ENCODE measurements around the gene ZBTB21. TPM values are rescaled to one million over a fixed set of nuclear protein-coding genes. Genes with fewer than 3 reads are reported as not detected.
"Not testable (repeated sequence)": the region's sequence is repeated elsewhere in the genome, so short reads cannot be mapped to it uniquely, and the experiment has no call there.

The ZBTB21 gene
- total and polyA plus RNA-seq, 8 donors: 2.9 to 9.5 (median 6.8) TPM

DNA sequence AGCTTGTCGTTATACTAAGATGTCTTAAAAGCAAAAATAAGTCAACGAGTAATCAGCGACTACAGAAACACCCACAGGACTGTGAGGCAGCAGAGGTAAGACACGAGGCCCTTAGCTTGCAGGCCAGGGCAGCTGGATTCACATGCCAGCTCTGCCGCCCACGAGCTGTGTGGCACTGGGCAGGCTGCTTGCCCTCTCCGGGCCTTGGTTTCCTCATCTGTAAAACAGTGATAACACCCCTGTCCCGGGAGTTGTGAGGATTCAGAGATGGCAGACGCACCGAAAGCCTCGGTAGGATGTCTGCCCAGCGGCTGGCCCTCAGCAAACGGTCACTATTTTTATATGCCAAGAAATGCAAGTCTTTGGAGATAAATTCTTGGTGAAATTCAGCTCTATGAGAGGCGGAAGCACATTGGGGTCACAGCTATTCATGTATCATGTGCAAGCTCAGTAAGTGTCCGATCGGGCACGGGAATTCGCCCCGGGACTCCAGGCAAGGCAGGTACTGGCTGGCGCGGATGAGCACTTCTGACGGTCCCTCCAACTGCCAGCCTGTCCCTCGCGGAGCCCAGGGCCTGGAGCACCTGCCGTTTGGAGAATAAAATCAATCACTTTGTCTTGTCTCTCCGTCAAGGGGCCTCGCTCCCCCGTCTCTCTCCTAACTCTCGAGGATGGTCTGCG is 57.5 kb downstream of the ZBTB21 start:
- TF ChIP-seq, protein P1, sequence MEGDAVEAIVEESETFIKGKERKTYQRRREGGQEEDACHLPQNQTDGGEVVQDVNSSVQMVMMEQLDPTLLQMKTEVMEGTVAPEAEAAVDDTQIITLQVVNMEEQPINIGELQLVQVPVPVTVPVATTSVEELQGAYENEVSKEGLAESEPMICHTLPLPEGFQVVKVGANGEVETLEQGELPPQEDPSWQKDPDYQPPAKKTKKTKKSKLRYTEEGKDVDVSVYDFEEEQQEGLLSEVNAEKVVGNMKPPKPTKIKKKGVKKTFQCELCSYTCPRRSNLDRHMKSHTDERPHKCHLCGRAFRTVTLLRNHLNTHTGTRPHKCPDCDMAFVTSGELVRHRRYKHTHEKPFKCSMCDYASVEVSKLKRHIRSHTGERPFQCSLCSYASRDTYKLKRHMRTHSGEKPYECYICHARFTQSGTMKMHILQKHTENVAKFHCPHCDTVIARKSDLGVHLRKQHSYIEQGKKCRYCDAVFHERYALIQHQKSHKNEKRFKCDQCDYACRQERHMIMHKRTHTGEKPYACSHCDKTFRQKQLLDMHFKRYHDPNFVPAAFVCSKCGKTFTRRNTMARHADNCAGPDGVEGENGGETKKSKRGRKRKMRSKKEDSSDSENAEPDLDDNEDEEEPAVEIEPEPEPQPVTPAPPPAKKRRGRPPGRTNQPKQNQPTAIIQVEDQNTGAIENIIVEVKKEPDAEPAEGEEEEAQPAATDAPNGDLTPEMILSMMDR (IDR thresholded peaks at IDR 0.05): no peak
- H3K4me1 ChIP-seq: peaks cover 0 to 8% (median 2%) of the 10 kb centered on the region in 3 donors
- peak overlapping the region in 1 of 4 donors; percentile 15 for H3K27ac ChIP-seq
- no peaks in the 10 kb centered on the region for H3K27me3 ChIP-seq
- FAIRE-seq: no peak
- 38 to 47% methylated on average over 30 of the region's 30 CpGs for WGBS, 2 donors
- H3K4me3 ChIP-seq: peak overlapping the region; percentile 44 to 80 (median 64)
- no peaks in the 10 kb centered on the region for H3K36me3 ChIP-seq
- H3K9me3 ChIP-seq: no peaks in the 10 kb centered on the region
- ATAC-seq: peak in 1 of 4 donors; percentile 12
- no peak for DNase-seq
- intact Hi-C loops (cut with DNase I): no loop called here

DNA sequence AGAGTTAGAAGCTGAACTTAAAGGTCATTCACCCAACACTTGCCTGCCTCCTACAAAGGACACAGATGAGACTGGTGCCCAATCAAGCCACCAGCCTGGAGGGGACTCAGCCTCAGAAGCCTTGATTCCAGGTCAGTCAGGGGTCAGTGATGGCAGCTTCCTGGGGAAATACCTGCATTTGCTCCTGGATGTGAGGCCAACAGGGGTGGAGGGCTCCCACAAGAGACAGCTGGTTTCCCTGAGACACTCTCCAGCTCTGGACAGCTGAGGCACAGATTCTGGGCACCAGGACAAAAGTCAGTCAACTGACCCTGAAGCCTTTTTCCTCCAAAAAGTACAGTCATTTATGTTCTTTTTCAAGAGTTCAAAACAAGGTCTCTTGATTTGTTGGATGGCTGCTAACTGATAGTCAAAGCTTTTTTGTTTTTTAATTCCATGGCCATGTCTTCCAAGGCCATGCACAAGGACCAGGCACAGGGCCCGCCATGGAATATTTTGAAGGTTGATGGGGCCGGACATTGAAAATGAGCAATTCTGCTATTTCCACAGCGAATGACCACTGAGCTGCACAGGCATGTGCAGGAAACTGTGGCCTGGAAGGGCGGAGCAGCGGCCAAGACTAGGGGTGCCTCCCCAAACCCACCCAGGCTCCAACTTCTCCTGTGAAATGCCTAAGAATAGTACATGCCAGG is 58.1 kb downstream of the ZBTB21 start:
- no peak for DNase-seq
- TF ChIP-seq, protein P1 (IDR thresholded peaks at IDR 0.05): no peak
- FAIRE-seq: no peak
- no peaks in the 10 kb centered on the region for H3K36me3 ChIP-seq
- H3K9me3 ChIP-seq: no peaks in the 10 kb centered on the region
- no peak overlapping the region for H3K27ac ChIP-seq
- peaks cover 0 to 8% (median 2%) of the 10 kb centered on the region in 3 donors for H3K4me1 ChIP-seq
- peak overlapping the region in 2 of 4 donors; percentile 75 to 80 for H3K4me3 ChIP-seq
- no peak for ATAC-seq
- intact Hi-C loops (cut with DNase I): no loop called here
- WGBS, 2 donors: 91 to 99% methylated on average over 5 of the region's 5 CpGs
- no peaks in the 10 kb centered on the region for H3K27me3 ChIP-seq

DNA sequence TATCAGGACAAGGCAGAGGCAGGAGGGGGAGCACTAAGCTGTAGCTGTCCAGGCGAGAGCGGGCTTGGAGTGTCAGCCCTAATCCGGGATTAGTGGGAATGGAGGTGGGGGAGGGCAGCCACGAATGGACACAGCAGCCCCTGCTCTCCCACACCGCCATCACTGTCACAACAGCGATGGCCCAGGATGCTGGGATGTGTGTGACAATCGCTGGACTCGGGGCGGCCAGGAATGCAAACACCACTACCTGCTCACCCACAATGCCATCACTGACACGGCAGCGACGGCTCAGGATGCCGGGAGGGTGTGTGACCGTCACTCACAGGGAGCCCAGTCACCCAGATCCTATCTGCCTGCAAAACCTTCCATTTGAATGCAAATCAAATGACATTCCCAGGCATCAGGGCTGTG is 59.2 kb downstream of the ZBTB21 start:
- TF ChIP-seq, protein P1 (IDR thresholded peaks at IDR 0.05): no peak
- no peak for FAIRE-seq
- H3K4me3 ChIP-seq: no peak overlapping the region
- H3K27ac ChIP-seq: no peak overlapping the region
- no peaks in the 10 kb centered on the region for H3K36me3 ChIP-seq
- no peaks in the 10 kb centered on the region for H3K27me3 ChIP-seq
- no peaks in the 10 kb centered on the region for H3K9me3 ChIP-seq
- DNase-seq: no peak
- peaks cover 0 to 8% (median 2%) of the 10 kb centered on the region in 3 donors for H3K4me1 ChIP-seq
- 90 to 92% methylated on average over 14 of the region's 14 CpGs for WGBS, 2 donors
- ATAC-seq: no peak
- intact Hi-C loops (cut with DNase I): no loop called here

DNA sequence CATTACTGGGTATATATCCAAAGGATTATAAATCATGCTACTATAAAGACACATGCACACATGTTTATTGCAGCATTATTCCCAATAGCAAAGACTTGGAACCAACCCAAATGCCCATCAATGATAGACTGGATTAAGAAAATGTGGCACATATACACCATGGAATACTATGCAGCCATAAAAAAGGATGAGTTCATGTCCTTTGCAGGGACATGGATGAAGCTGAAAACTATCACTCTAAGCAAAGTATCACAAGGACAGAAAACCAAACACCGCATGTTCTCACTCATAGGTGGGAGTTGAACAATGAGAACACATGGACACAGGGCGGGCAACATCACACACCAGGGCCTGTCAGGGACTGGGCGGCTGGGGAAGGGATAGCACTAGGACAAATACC is 60.5 kb downstream of the ZBTB21 start:
- H3K27ac ChIP-seq; ATAC-seq; intact Hi-C loops (cut with DNase I); H3K27me3 ChIP-seq; H3K4me1 ChIP-seq; FAIRE-seq; H3K36me3 ChIP-seq; DNase-seq; H3K4me3 ChIP-seq; H3K9me3 ChIP-seq: not testable (repeated sequence)
- 98 to 99% methylated on average over 3 of the region's 3 CpGs for WGBS, 2 donors

DNA sequence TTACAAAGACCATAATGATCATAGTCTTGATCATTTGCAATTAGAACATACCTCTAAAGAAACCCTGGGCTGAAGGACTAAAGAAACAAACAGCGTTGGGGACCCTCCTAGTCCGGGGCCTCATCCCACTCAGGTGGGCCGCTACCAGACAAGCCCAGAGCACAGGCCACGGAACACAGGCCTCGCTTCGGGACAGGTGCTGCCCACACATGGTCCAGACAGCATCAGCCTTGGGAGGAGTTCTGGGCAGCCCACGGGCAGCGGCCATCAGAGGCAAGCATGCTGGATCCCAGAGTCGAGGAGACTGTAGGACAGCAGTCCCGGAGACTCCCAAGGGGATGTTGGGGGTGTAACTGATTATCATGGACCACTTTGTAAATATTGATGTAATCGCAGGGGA is 61.3 kb downstream of the ZBTB21 start:
- intact Hi-C loops (cut with DNase I): no loop called here
- TF ChIP-seq, protein P1 (IDR thresholded peaks at IDR 0.05): no peak
- H3K9me3 ChIP-seq: no peaks in the 10 kb centered on the region
- no peak overlapping the region for H3K4me3 ChIP-seq
- ATAC-seq: no peak
- DNase-seq: no peak
- no peaks in the 10 kb centered on the region for H3K27me3 ChIP-seq
- H3K4me1 ChIP-seq: peaks cover 0 to 8% (median 2%) of the 10 kb centered on the region in 3 donors
- H3K36me3 ChIP-seq: no peaks in the 10 kb centered on the region
- WGBS, 2 donors: 95 to 97% methylated on average over 11 of the region's 11 CpGs
- H3K27ac ChIP-seq: no peak overlapping the region
- FAIRE-seq: no peak
